ENCODE results near the gene NT5M.

GRCh38 chr17:17309356-17309755 is 6.2 kb downstream of the NT5M start:
- TF ChIP-seq CTCF (IDR thresholded peaks at IDR 0.05), result no peak
- TF ChIP-seq POLR2A (IDR thresholded peaks at IDR 0.05), result no peak
